GM18499 (cell line): ENCODE measurements around the gene TRIP12.
"Not testable (repeated sequence)": the region's sequence is repeated elsewhere in the genome, so short reads cannot be mapped to it uniquely, and the experiment has no call there.

Experiments used
- ATAC-seq: cut with Tn5 transposase; IDR thresholded peaks from one replicate; pipeline ENCODE4 v1.9.1; 2021; ENCODE audit warnings: moderate number of reproducible peaks; ENCODE audit not compliant: insufficient read depth, unreplicated experiment

TRIP12 gene

DNA sequence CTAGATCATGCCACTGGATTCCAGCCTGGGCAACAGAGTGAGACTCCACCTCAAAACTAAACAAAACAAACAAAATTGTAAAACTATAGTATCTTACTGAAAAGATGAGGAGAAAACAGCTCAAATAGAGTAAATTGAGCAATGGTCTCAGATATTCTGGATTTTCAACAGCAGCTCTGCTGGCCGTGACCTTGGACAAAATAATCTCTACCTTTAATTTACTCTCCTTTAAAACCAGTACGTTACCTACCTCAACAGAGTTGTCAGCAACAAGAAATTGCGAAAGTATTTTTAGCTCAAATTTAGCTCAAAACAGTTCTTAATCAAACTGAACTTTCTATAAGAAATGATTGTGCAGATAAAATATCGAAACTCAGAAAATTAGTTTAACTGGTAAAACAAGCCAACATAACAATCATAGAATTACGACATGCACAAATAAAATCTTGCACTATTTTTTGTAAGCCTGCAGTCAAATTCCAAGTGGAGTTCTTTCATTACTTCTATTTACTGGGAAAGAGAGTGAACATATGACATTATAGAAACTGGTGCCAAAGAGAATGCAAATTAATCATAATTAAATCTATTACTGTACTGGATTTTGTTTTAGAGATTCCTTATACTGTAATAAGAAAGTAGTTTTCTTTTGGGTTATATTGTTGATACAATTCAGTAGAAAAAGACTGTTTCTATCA lies 40.8 kb downstream of the TRIP12 start:
- ATAC-seq: no peak

DNA sequence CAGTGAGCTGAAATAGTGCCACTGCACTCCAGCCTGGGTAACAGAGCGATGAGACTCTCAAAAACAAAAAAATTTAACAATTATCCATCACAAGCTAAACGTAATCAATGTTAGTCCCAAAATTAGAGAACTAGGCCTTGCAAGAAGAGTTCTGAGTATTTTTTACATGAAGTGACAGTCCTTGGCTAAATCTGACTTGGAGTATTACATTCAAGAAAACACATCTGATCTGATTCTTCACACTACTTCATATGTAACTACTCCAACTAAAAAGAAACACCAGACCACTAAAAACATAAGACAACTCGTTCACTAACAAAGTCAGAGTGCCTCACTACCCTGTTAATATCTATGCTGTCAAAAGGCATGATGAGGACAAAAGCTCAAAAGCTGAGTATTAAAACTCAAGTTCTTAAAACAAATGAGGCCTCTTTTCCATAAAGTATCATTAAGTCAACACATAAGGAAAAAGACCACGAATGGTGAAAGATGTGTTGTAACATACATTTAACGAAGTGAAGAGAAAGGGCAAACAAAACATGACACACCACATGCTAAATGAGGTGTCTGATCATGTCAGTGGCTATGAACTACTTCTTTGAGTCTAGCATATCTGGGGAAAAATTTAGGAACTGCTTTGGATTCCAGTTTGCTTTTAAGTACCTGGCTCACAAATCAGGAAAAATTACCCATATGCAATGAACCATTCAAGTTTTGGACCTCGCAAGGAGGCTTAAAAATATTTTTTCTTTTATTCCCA lies 42.4 kb downstream of the TRIP12 start:
- ATAC-seq: no peak

DNA sequence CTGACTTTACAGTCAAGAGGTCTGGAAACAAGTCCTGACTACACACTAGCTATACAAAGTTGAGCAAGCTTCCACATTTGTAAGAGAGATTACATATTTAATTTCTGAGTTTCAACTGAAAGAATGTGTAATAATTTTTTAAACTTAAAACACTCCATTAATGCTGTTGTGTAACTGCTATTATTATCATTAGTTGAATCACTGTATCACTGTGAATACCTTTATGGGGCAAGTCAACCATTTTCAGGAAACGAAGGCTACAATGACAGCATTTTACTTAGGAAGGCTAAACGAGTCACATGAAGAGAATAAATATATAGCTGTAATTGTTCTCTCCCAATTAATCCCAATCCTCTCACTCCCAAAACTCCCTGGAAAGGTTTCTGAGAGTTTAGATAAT lies 46.3 kb downstream of the TRIP12 start:
- ATAC-seq: no peak

DNA sequence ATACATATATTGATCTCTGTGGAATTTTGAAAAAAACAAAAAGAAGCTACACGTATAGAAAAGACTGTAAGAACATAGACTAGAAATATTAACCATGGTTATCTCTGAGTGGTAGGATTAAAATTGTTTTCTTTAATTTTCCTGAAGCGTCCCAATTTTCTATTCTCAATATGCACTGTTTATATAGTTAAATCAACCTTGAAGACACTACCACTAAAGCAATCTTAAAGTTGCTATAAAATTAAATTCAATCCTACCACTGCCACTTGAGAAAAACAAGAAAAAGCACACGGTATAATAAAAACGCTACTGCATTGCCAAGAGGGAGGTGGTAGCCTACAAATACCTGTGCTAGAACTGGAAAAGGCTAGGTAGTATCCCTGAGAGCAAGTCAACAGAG lies 47.2 kb downstream of the TRIP12 start:
- ATAC-seq: no peak

DNA sequence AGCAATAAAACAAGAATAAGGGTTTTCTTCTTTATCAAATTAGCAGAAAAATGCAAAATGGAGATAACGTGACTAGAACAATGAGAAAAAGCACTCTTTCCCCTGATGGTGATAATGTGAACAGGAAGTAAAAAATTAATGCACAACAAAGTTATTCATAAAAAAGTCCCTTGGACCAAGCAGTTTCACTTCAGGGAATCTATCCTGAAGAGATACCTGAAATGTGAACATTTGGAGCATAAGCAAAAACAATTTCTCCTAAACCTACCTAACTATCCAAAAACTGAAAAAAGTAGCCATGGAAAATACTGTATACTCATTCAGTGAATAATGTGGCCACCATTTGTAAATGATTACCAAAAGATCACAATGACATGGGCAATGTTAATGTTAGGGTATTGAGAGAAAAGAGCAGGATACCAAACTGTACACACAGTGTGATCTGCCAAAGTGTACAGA lies 48.7 kb downstream of the TRIP12 start:
- ATAC-seq: peak; percentile 80

DNA sequence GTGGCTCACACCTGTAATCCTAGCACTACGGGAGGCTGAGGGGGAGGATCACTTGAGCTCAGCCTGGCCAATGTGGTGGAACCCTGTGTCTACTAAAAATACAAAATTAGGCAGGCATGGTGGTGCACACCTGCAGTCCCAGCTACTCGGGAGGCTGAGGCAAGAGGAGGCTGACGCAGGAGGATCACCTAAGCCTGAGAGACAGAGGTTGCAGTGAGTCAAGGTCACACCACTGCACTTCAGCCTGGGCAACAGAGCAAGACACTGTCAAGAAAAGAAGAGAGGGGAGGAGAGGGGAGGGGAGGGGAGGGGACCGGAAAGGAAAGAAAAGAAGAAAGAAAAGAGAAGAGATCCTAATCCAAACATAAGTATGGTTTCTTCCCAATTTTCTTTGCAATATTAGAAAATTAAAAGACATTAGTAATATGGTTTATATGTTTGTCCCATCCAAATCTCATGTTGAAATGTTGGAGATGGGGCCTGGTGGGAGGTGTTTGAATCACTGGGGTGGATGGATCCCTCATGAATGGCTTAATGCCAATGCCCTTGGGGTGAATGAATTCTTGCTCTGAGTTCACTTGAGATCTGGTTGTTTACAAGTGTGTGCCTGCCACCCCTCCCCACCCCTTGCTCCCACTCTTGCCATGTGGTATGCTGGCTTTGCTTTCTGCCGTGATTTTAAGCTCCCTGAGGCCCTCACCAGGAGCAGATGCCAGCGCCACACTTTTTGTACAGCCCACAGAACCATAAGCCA lies 50.7 kb downstream of the TRIP12 start:
- no peak for ATAC-seq

DNA sequence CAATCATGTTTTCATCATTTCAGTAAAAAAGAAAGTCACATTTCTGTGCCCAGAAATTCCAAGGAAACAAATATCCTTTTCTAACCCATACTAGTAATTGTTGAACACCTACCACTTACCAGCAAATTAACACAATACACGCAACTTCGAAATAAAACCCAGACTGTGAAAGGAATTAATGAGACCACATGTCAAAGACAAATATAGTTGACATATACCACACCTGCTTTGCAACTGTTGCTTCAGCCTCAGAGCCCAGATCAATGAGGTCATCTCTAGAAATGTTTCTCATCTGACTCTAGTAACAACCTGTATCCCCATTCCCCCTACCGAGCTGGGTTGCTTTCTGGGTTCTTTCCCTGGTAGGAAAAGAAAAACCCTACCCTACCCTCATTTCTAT lies 52.6 kb downstream of the TRIP12 start:
- no peak for ATAC-seq

DNA sequence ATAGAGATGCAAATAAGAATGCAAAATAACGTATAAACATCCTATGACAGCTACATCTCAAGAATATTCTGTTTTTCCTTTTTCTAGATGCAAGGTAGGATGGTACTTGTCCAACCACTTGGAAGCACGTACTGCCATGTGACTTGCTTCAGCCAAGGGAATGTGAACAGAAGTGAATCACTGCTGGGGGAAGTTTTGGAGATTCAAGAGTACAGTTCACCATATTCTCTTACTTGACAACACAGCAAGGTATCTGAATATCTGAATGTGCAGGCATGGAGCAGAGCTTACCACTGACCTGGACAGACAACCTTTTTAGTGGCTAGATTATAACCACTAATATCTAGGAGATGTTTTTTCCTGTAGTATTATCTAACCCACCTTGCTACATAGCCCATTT lies 53.0 kb downstream of the TRIP12 start:
- ATAC-seq: no peak

DNA sequence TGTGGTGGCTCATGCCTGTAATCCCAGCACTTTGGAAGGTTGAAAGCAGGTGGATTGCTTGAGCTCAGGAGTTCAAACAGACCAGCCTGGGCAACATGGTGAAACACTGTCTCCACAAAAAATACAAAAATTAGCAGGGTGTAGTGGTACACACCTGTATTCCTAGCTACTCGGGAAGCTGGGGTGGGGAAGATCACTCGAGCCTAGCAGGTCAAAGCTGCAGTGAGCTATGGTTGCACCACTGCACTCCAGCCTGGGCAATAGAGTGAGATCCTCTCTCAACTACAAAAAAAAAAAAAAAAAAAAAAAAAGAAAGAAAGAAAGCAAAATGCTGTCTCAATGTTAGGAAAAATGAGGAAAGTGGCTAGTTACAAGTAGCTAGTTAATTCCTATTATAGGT lies 56.8 kb downstream of the TRIP12 start:
- ATAC-seq: no peak

DNA sequence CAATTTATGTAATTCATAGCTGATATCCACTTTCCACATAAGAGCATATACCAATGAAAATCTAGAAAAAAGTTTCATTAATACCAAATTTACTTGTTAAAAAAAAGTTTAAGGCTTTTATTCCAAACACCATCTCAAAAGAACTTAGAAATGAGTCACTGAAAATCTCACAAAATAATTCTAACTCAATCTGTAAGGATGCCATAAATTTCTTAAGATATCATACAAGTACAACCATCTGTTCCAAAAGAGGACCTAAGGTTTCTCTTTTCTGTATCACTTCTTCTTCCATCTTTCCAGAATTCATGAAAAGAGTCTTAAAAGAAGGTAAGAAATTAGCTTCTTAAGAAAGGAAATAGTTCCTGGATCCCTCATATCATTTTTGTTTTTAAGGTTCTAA lies 60.4 kb downstream of the TRIP12 start:
- ATAC-seq: no peak

DNA sequence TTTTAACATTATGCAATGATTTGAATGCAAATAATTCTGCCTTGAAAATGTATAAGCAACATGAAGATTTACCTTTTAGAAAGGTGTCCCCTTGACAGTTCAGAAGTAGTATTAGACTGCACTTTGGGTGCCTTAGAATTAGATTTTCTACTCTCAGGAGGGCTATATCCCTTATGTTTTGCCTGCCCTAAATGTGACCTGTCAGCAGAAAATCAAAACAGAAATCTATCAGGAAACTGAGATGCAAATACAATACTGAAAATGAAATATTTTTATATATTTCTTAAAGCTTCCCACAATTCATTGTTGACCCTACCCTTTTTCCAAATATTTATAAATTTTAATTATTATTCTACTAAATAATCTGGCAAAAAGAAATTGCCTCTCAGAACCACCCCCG lies 61.5 kb downstream of the TRIP12 start:
- no peak for ATAC-seq

DNA sequence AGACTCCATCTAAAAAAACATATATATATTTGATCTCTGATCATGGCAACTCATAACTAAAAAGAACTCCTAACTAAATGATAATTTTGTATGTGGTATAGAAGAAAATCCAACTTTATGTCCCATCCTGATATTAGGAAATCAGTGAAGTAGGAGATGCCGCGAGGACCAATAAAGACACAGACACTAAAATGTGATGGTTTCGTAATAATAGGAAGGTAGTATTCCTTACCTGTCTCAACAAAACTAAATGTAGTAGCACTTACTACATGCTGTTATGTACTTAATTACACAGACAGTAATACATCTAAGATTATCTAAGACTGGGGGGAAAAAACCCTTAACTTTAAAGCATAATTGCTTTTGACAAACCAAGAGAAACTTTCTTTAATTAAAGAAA lies 63.5 kb downstream of the TRIP12 start:
- ATAC-seq: no peak

DNA sequence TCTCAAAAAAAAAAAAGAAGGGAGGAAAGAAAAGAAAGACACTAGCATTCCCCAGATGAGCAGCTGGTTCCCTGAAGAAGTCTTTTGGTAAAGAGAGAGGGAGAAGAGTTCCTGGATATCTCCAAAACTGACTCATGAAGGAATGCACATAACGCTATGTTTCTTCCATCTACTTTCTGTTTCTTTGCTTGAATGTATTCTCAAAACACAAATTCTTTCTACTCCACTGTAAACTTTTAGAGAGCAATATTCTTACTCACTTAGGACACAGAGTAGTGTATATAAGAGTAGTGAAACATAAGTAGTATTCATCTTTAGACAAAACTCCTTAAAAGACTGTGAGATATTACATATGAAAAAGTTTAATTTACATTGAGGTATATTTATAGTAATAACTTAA lies 64.2 kb downstream of the TRIP12 start:
- ATAC-seq: no peak

DNA sequence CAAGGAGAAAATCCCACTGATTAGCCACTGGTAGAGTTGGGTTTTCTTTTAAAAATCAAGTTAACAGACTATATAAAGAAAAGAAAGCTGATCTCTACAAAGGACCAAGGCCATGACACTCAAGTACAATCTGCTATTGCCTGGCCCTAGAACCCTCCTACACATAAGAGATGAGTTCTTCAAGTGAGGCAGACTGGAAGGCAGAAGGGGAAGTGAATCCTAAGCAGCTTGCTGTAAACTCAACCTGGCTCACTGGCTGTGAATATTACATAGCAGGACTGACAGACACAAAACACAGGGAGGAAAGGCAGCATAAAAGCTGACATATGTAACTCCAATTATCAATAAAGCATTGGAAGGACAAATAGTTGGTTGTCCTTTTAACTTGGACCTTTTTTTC lies 65.4 kb downstream of the TRIP12 start:
- ATAC-seq: peak; percentile 79

DNA sequence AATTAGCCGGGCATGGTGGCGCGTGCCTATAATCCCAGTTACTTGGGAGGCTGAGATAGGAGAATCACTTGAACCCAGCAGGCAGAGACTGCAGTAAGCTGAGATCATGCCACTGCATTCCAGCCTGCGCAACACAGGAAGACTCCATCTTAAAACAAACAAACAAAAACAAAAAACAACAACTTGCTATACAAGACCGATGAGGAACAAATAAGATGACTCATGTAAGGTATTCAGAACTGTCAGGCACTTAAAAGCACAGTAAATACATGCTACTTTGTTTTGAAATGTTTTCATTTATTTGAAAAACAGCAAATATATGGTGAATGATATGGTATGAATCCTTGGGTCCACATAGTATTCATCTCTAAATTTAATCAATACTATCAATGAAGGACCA lies 66.7 kb downstream of the TRIP12 start:
- no peak for ATAC-seq

DNA sequence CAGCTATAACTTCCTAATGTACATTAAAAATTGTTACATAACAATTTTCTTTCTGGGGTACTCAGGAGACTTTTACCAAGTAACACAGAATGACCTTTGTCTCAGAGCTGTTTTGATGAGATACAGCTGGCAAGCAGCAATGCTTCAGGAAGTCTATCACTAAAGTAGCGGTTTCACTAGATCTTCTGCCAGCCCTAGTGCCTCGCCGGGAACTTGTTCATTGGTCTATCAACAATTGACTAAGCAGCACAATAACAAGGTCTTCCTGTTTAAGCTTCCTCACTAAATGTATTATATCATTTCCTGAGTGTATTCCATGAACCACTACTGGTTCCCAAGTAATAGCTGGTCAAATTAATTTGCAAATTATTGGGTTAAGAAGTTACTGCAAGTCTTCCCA lies 69.2 kb downstream of the TRIP12 start:
- no peak for ATAC-seq

DNA sequence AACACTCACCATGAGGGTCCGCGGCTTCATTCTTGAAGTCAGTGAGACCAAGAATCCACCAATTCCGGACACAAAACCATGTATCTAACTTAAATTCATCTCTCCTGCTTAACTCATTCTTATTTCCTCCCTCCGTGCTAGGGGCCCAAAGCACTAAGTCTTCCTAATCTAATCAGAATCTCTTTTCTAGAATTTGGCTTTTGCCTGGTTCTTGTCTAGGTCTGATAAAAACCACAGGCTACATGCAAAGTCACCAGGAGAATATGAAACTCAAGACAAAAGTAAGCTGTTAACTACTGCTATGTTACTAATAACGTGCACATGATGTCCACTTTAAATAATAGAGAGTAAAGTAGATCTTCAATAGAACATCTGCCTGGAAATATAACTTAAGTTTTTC lies 69.9 kb downstream of the TRIP12 start:
- ATAC-seq: no peak

DNA sequence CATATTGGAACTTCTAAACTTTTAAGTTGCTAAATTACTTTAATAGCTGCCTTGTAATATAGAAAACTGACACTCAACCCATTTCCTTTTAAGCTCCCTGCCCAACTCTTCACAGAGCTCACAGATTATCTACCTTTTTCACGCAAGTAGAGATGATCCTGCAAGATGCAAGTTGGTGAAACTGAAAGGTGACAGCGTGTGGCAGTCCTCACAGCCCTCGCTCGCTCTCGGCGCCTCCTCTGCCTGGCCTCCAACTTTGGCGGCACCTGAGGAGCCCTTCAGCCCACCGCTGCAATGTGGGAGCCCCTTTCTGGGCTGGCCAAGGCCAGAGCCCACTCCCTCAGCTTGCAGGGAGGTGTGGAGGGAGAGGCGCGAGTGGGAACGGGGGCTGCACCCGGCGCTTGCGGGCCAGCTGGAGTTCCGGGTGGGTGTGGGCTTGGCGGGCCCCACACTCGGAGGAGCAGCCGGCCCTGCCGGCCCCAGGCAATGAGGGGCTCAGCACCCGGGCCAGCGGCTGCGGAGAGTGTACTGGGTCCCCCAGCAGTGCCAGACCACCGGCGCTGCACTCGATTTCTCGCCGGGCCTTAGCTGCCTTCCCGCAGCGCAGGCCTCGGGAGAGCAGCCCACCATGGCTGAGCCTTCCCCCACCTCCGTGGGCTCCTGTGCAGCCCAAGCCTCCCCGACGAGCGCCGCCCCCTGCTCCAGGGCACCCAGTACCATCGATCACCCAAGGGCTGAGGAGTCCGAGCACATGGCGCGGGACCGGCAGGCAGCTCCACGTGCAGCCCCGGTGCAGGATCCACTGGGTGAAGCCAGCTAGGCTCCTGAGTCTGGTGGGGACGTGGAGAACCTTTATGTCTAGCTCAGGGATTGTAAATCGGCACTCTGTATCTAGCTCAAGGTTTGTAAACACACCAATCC lies 71.2 kb downstream of the TRIP12 start:
- ATAC-seq: not testable (repeated sequence)

DNA sequence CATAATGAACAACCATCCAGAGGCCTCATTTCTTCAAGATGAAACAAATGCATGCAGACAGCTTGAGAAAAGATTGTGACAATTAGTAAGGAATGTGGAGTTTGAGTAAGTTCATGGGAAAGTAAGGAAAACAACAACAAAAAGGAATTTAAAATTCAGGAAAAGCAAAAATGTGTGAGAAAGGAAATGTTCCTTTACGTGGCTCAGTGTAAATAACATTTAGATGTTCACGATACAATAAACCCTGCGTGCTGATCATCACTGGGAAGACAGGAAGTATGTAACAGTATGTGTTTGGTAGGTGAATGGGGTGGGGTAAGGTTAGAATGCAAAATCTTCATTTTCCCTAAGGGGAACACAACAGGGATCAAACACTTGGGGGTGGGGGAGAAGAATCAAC lies 72.7 kb downstream of the TRIP12 start:
- ATAC-seq: no peak

DNA sequence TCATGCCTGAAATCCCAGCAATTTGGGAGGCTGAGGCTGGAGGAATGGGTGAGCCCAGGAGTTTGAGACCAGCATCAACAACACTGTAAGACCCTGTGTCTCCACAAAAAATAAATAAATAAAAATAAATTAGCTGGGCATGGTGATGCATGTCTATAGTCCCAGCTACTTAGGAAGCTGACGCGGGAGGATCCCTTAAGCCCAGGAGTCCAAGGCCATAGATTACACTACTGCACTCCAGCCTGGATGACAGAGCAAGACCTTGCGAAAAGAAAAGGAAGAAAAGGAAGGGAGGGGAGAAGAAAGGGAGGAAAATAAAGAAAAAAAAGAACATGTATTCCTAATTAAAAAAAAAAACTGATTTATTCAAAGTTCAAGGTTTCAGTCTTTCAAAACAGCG lies 78.2 kb downstream of the TRIP12 start:
- ATAC-seq: no peak
